HL-60/S4 treated with phorbol 12-myristate 13-acetate at 8.2 ng/mL for 4 days and 3 days (cell line): ENCODE data around the gene GNG13.
"Not testable (repeated sequence)": the region's sequence is repeated elsewhere in the genome, so short reads cannot be mapped to it uniquely, and the experiment has no call there.

ENCODE experiments used
- in situ Hi-C: fragments of 300-500 bp; cut with MboI; formaldehyde crosslinking; loops from 2 replicates; pipeline ENCODE4 v1.15.0; 2022; ENCODE audit warnings: low sequenced_read_pairs

Gene GNG13

DNA sequence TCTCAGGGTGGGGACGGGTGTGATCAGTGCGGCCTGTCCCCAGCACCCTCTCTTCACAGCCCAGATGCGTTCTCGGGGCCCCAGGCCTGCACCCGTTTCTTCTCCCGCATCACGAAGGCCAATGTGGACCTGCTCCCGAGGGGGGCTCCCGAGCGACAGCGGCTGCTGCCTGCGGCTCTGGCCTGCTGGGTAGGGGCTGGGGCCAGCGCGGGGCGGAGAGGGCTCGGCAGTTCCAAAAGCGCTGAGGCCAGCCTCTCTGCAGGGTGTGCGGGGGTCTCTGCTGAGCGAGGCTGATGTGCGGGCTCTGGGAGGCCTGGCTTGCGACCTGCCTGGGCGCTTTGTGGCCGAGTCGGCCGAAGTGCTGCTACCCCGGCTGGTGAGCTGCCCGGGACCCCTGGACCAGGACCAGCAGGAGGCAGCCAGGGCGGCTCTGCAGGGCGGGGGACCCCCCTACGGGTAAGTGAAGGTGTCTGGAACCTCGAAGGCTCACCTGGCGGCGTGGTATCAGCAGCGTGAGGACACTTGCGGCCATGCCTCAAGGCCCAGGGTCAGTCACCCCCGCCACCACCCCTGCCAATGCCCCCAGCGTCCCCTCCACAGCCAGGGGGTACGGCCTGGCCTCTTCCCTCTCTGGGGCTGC lies 35.6 kb downstream of the GNG13 start:
- in situ Hi-C loops, result no loop called here

DNA sequence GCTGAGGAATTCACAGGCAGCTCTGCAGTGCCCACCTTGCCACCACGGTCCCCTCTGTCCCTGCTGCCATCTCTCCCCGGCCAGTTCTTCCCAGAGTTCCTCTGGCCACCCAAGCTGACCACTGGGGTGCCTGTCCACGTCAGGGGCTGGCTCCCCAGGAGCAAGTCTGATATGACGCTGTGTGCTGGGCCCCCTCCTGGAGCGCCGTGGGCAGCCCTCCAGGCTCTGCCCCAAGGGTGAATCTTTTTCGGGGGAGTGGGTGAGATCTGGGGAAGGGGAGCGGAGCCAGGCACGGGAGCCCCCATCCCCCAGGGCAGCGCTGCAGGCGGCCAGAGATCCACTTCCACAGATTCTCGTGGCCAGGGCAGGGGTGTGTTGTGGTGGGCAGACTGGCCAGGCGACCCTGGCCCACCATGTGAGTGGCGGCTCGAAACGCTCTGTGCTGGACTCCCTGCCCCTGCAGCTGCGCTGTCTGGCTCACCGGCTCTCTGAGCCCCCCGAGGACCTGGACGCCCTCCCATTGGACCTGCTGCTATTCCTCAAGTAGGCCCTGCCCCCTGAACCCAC lies 36.3 kb downstream of the GNG13 start:
- in situ Hi-C loops, result no loop called here

DNA sequence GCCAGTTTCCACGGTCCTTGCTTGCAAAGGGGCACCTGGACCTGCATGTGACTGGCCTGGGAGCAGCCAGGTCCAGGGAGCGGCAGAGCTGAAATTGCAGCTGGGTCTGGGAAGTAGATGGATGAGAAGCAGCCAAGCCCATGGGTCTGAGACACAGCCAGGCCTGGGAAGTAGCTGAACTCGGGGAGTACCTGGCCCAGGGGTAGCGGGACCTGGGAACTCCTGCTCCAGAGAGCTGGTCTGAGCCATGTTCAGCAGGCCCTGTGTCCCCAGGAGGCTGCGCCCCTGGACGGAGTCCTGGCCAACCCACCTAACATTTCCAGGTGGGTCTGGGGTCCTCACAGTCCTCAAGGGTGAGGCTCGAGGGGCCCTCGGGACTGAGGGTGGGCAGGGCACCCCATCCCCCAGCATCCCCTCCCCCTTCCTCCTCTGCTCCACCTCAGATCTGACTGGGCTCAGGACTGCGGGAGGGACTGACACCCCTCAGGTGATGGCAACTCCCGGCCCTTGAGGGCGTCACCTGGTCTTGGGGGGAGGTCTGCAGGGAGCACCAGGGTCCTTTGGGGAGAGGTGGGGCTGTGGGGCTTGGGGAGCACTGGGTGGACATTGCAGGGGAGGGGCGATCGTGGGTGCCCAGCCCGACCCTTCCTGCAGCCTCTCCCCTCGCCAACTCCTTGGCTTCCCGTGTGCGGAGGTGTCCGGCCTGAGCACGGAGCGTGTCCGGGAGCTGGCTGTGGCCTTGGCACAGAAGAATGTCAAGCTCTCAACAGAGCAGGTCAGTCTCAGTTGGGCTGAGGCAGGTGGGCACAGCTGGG lies 37.0 kb downstream of the GNG13 start:
- in situ Hi-C loops, result no loop called here

DNA sequence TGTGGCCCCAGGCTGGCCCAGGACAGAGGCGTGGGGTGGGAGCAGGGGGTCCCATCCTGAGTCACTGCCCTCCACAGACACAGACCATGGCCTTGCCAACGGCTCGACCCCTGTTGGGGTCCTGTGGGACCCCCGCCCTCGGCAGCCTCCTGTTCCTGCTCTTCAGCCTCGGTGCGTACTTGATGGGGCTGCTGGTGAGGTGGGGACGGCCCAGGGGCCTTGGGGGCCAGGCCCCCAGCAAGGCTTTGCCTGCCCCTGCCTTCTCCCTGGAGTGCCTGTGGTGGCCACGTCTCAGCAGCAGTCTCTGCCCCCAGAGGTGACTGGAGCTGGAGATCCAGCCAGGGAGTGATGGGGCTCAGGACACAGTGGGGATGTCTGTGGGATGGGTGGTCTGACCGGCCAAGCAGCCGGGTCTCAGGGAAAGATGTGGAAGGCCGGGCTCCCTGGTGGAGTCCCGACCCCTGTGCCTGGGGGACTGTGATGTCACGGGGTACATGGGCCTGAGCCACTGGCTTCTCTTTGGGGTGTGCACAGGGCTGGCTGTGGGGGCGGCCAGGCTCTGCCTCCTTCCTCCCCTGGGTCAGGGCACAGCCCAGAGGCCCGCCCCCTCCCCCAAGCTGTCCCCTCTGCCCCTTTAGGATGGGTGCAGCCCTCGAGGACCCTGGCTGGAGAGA lies 37.8 kb downstream of the GNG13 start:
- in situ Hi-C loops, result no loop called here

DNA sequence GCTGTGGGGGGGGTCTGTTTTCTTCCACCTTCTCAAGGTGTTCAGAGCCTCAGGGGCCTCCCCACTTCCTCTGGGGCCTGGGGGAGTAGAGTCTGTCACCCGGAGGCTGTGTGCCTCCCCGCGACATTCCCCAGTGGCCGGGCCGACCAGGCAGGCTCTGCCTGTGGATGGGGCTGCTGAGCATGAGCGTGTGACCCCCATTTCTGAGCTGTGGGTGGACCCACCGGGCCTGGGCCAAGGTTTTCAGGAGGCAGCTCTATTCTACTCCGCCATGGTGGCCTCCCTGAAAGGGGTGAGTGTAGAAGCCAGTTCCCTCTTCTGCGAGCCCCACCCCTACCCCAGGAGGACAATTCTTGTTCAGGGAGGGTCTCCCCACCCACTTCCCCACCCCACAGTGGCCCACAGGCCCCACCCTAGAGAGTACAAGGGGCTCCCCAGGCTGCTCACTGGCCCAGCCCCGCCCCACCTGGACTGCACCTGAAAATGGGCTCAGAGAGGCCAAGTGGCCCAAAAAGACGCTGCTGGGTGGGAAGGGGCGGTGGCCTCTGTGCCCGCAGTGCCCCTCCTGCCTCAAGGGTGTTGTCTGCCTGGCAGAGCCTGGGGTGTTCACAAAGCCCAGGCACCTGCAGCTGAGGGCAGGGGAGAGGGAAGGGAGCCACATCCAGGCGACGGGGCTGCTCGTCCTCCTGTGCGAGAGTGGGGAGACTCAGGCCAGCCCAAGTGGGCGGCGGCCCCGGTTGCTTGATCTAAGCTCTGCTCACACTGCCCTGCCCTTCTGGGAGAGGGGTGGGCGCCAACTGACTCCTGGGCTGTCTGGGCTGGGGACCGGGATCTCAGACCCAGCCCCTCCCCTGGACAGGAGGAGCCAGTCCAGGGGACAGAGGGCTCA lies 38.7 kb downstream of the GNG13 start:
- in situ Hi-C loops, result no loop called here

DNA sequence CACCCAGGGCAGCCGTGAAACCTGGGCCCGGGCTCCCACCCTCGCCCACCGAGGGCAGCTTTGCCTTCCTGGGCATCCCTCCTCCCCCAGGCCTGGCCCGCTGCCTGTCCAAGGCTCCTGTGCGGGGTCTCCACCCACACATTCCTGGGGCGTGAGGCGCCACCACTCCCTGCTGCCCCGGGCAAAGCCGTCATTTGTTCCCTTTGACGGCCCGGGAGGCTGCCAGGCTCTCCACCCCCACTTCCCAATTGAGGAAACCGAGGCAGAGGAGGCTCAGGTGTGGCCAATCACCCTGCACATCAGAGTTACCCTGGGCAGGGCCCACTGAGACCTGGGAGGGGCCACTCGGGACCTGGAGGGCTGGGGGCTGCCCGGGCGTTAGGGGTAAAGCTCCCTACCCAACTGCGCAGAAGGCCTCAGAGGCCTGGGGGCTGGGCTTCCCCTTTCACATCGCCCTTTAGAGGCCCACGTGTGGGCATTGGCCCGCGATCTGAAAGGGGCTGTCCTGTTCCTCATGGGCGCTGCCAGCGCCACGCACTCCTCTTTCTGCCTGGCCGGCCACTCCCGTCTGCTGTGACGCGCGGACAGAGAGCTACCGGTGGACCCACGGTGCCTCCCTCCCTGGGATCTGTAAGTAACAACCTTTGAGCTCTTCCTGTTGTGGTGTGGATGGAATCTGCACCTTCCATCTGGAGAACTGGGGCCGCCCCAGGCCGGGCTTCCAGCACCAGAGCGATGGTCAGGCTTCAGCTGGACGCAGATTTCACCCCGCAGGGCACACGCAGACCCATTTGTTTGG lies 39.8 kb downstream of the GNG13 start, which contains the start of gene MSLN:
TSS of gene MSLN (plus strand) at position 190 of the 799 bp plus-strand sequence. CDS start 1,947 bp downstream, outside the sequence.
- in situ Hi-C loops, result no loop called here

DNA sequence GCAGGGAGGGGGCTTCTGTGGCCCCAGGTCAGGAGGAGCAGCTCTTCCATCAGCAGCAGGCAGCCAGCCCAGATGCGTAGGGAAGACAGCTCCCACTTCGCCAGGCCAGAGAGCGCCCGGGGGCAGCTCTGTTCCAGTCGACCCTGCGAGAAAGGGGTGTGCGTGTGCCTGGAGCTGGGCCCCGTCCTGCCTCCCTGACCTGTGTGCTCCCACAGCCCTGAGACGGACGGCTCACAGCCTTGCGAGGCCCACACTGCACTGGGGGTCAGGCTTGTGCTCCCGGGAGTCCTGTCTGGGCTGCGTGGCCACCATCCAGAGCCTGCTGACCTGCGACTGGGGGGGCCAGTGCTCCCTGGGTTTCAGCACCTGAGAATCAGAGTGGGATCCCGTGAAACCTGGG lies 40.5 kb downstream of the GNG13 start:
- in situ Hi-C loops, result no loop called here

DNA sequence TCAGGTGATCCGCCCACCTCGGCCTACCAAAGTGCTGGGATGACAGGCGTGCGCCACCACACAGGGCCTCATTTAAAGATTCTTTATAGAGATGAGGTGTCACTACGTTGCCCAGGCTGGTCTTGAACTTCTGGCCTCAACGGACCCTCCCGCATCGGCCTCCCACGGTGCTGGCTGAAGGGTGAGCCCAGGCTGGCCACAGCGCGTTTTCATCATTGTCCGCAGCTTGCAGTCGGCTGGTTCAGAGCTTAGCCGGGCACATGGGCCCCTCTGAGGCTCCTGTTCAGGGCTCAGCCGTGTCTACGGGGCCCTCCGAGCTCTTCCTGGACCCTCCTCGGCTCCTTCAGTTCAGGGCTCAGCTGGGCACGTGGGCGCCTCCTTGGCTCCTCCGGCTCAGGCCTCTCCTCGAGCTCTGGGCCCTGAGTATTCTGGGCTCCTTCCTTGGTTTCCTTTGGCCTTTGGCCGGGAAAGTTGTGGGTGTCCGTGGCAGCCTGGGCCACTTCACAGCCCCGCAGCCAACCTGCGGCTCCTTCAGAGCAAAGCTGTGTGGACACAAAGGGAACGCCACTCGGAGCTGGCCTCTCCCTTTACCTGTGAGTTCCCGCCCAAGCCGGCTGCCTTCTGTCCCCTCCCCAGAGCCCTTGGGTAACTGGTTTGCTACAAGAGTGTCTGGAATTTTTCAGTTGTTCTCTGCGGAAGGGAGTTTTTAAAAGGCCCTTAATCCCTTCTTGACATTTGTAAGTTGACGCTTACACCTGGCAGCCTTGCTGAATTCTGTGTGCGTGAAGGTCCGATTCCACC lies 41.2 kb downstream of the GNG13 start:
- in situ Hi-C loops, result no loop called here

DNA sequence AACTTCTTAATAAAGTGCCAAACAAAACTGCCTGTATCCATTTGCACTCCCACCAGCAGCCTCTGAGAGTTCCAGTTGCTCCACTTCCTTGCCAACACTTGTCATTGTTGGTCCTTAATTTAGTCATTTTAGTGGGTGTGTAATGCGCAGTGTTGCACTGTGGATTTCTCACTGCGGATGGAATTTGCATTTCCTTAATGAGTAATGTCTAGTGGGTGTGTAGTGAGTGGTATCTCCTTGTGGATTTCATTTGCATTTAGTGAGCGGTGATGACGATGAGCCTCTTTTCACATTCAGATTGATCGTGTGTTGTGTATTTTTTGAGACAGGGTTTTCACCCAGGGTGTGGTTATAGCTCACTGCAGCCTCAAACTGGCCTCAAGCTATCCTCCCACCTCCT lies 44.1 kb downstream of the GNG13 start:
- in situ Hi-C loops, result no loop called here

DNA sequence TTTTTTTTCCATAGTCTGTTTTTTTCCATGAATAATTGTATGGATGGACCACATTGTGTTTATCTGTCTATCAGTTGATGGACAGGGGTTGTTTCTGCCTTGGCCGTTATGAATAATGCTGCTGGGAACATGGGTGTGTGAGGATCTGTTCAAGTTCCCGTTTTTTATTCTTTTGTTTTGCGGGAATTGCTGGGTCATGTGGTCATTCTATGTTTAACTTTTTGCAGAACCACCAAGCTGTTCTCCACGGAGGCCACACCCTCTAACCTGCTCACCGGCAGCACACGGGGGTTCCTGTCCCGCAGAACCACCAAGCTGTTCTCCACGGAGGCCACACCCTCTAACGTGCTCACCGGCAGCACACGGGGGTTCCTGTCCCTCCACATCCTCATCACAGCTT lies 45.9 kb downstream of the GNG13 start:
- in situ Hi-C loops, result no loop called here

DNA sequence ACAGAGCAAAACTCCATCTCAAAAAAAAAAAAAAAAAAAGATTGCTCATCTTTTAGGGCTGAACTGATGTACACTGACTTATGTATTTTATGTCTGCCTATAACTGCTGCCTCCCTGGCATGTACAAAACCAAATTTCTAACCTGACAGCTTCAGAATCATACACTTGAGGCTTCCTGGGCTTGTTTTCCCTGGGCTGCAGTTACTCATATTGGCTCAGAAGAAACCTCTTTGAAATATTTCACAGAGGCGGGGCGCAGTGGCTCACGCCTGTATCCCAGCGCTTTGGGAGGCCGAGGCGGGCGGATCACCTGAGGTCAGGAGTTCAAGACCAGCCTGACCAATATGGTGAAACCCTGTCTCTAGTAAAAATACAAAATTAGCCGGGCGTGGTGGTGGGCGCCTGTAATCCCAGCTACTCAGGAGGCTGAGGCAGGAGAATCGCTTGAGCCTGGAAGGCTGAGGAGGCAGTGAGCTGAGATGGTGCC lies 46.4 kb downstream of the GNG13 start:
- in situ Hi-C loops, result not testable (repeated sequence)

DNA sequence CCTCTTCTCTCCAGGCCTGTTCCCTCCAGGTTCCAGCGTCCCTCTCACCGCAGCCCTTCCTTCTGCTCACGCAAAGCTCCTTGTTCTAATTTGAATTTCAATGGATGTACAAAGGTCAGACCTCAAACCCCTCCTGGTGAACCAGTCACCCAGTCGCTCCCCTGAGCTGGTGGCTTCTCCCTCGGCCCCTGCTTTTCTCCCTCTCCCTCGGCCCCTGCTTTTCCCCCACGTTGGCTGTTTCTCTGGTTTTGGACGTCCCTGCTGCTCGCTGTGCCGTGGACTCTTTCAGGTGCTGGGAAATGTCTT lies 48.6 kb downstream of the GNG13 start:
- in situ Hi-C loops, result no loop called here

DNA sequence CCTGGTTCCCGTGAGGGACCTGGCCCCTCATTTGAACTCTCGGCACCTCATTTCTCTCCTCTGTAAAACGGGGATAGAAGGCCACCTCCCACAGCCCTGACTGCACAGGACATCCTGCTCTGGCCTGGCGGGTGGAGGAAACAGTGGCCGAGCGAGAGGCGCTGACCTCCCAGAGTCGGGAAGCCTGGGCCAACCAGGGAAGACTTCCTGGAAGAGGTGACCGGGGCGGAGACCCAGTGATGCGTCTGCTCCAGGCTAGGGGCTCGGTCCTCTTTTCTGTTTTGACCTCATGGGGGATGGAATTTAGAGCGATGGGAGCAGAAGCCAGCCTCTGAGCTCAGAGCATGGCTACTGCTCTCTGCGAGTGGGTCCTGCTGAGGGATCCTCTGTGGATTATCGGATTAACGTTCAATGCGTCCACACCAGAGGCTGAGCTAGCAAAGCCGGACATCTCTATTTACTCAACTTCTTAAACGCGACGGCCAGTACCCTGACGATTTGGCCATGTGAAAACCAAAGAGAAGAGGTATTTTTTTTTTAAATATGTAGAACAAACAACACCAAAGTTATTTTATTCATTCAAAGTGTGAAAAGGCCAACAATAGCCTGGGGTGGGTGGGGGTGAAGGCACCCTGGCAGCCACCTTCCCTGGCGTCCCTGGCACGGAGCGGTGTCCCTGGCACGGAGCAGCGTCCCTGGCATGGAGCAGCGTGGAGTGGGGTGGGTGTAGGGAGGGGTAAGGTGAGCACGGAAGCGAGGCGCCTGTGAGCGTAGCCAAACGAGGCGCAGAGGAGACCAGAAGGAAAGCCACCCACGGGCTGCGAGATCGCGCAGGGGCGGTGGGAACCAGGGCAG lies 49.2 kb downstream of the GNG13 start:
- in situ Hi-C loops, result no loop called here

DNA sequence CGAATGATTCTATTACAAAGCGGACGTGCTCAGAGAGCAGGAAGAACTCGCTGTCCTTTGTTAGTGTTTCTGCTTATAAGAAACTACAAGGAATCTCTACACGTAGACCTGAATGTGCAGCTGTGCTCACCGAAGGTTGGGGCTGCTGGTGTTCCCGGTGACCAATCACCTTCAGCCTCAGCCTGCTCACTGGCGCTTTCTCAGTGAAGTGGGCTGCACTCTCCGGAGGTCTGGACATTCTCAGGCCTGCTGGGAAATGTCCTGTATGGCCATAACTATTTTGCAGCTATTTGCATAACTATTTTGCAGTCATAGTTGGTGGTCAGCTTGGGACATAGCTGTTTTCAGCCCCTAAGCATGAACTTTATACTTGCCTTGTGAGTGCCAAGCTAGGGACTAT lies 50.0 kb downstream of the GNG13 start:
- in situ Hi-C loops, result no loop called here

DNA sequence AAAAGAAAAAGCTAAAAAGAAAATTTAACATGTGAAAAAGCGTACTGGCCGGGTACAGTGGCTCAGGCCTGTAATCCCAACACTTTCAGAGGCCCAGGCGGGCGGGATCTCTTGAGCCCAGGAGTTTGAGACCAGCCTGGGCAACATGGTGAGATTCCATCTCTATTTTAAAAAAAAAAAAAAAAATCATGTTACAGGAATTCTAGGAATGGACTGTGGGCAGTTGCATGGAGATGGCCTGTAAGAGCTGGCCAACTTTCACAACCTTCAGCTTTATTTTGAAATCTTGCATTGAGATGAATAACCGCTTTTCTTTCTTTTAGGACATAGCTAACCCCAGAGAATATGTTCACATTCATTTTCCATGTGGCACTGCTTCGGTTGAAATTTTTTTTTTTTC lies 51.5 kb downstream of the GNG13 start:
- in situ Hi-C loops, result no loop called here
